Islet precursor cell (in vitro differentiated cells): ENCODE results near the gene OLIG3.

Experiments
- DNase-seq: peaks from one replicate; pipeline ENCODE4 v3.0.0-alpha.2; 2018

Gene OLIG3

DNA sequence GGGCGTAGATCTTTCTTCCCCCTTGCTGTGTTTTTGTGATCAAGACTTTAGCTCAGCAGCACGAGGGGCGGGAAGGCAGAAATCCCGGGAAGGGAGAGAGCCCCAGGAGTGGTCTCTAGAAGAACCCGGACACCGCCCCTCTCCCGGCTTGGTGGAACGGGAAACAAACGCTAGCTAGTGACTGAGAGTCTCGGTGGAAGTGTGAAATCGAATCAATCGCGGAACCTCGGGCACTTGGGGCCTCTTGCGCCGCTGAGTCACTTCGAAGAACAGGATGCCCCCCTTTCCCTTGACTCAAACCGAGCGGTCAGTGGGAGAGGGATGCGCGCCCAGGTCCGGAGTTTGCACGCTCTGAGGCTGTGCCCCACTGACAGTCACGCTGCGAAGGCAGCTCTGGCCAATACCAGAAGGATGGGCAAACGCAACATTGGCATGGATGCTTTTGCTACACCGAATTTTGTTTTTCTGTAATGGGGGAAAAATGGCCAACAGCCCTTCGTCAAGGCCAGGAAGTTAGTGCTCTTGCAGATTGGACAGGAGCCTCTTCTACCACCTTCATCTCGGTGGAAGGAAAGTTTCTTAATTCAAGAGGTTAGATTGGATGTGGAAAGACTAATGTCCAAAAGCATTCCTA lies 1.6 kb upstream of the OLIG3 start:
- no peak for DNase-seq

GRCh38 chr6:137494988-137495702 lies 951 bp upstream of the OLIG3 start:
- no peak for DNase-seq

DNA sequence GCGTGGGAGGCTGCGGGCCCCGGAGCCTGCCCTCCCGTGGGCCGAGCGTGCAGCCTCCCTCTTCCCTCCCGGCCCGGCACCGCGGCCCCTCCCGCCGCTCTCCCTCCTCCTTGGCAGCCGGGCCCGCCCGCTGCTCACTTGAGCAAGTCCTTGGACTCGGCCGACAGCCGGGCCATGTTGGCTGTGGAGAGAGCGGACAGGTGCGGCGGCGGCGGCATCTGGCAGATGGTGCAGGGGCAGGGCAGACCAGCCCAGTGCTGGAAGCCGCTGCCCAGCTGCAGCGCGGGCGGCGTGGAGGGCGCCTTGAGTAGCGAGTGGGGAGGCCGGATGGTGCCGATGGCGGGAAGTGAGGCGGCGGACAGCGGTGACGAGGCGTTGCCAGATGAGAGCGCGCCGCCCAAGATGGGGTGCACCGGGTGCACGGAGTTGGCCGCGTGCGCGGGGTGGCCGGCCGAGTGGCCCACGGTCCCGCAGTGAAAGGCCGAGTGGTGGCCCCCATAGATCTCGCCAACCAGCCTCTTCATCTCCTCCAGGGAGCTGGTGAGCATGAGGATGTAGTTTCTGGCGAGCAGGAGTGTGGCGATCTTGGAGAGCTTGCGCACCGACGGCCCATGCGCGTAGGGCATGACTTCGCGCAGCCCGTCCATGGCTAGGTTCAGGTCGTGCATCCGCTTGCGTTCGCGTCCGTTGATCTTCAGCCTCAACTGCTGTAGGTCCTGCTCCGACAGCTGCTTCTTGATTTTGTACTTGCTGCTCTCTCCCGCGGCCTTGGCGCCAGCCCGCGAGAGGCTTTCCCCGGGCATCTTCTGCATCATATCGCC lies 766 bp downstream of the OLIG3 start:
- no peak for DNase-seq

DNA sequence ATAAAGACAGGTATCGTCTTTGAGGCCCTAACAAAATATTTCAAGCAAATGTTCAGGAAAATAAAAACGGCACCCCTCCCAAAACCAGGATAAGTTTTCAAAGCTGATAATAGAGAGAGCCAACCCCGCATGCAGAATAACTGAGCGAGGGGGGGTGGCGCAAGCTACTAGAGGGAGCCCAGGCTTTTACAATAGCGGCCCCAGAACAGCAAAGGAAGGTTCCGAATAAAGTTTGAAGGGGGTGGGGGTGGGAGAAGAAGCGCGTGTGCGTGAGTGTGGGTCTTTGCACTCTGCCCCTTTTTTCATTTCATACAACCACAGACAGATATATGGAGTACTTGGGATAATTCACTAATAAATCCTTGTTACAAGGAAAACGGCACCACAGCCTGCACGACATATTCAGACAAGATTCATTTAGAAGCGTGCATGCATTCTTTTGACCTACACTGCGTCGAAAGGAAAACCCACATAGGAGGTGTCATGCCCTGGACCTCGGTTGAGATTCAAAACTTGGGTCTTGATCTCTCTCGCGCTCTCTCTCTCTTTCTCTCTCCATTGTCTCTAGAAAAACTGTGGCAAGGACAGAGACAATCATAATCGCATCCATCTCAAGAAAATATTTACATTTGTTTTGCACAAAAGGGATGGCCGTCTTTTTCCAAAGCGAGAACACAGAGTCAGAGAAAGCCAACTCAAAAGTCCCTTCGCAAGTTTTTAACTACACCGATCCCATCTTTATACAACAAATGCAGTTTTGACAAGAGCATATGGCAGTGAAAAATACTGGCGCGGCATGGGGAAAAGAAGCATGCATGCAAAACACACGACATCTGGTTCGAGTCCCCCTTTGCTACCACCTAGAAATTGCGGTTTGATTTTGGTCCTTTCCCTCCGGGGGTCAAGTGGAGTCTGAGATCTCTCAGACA lies 1.6 kb downstream of the OLIG3 start:
- no peak for DNase-seq

DNA sequence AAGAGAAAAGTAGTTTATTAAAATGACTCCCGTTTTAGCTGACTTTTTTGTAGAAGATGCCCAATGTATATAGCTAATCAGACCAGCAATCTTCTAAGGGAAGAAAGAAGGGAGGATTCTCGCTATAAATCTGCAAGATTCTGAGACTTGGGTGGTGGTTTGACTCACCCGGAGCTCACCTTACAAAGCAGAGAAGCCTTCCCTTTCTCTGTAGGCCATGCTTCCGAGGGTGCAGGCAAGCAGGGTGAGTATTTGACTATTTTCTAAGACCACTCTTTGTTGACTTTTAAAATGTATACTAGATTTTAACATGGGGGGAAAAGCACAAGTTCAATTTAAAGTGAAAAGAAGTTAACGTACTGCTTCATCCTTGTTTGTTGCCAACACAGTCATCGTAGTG lies 2.7 kb downstream of the OLIG3 start:
- DNase-seq = no peak

DNA sequence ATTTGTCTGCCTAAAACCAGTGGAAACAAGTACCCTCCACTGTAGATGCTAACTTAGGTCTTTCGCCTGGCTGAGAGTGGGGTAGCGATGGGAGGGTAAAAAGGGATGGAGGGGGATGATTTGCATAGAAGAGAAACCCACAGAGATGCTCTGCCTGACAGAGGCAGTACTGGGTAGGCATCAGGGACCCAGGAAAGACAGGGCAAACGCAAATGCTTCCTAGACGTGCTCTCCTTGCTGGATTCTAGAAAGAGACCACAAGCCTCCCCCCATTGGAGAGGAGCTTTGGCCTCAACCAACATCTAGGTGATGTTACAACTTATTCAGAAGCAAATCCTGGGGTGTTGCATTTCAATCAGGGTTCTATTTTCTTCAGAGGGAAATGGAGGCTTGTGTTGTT lies 3.2 kb downstream of the OLIG3 start:
- DNase-seq = no peak

DNA sequence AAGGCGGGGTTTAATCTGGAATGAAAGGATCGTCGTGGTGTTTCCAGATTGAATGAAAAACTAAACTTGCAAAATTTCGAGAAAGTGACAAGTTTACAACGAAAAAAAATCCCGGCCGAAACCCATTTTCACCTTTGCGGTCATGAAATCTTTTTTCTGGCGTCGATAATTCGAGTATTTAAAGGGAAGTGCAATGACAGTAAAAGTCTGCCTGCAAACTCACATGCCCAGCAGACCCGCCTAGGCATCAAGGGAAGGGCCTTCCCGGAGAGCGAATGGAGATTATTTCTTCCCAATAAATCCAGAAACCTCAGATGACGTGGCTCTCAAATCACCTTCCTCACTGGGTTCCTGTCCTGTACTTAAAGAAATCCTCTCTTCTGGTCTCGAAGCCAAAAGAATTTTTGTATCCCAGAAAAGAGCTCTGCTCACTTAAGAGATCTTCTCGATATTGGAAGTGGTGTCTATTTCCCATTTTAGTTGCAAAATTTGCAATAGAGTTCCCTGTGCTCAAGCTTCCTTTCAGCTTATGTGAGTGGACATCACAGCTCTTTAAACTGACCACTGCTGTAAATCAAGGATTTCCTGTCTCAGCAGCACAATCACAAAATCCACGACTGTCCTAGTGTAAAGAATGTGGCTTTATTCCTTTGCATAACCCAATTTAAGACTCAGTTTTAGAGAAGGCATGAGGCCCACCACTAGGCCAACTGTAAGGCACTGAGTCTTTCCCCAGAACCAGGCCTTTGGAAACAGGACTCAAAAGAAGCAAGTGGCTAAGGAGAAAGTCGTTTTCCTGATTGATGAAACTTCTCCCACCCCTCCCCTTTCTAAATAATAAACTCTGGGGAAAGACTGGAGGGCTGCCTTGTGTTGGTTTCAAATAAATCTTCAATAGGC lies 3.9 kb downstream of the OLIG3 start:
- no peak for DNase-seq

- peak; percentile 66 for DNase-seq
Measured at GRCh38 chr6:137489046-137490005, 4.9 kb downstream of the OLIG3 start.

- peak; percentile 56 for DNase-seq
Measured at GRCh38 chr6:137488150-137489045, 5.8 kb downstream of the OLIG3 start.

DNA sequence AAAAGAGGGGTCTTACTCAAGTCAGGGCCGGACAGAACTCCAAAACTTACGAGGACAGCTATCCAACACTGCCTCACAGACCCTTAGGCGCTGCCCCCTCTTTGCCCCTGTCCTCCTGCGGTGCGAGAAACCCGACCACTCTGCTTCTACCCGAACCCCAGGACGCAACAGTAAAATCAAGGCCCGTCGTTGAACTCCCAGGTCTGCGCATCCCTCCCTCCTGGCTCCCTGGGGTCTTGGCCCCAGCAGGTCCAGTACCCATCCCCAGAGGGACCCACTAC lies 6.4 kb downstream of the OLIG3 start:
- no peak for DNase-seq

- no peak for DNase-seq
Measured at GRCh38 chr6:137487181-137487868, 6.9 kb downstream of the OLIG3 start.

- DNase-seq = no peak
Measured at GRCh38 chr6:137486416-137486815, 7.8 kb downstream of the OLIG3 start.

DNA sequence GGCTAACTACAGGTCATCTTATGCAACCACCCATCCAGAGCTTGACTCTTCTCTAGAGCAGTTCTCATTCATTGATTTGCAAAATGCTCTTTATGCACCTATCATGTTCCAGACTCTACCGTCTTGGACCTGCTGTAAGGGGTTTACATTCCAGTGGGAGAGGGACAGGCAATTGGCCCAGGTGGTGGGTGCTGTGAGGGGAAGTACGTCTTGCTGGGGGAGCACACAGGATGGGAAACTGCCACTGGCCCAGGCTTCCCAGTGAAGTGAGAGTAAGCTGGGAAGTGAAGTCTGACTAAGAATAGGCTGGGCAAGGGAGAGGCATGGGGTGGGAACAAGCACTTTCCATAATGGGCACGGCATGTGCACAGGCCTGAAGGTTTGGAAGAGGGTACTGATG lies 13.8 kb downstream of the OLIG3 start:
- no peak for DNase-seq

GRCh38 chr6:137475103-137475502 lies 19.1 kb downstream of the OLIG3 start:
- no peak for DNase-seq

- no peak for DNase-seq
Measured at GRCh38 chr6:137473598-137473997, 20.6 kb downstream of the OLIG3 start.

- no peak for DNase-seq
Measured at GRCh38 chr6:137472641-137473137, 21.5 kb downstream of the OLIG3 start.

GRCh38 chr6:137471986-137472385 lies 22.2 kb downstream of the OLIG3 start:
- DNase-seq = no peak

- DNase-seq = no peak
Measured at GRCh38 chr6:137471497-137471896, 22.7 kb downstream of the OLIG3 start.

- DNase-seq = no peak
Measured at GRCh38 chr6:137467211-137467610, 27.0 kb downstream of the OLIG3 start.
